ENCODE measurements around the gene MRPL20. TPM values are rescaled to one million over a fixed set of nuclear protein-coding genes. Genes with fewer than 3 reads are reported as not detected.
A peak's percentile ranks its signal among the peaks of the same experiment; 100 is the strongest.

The MRPL20 gene
- polyA plus RNA-seq, 1 donor, result 135 TPM

GRCh38 chr1:1425753-1426495 lies 18.8 kb upstream of the MRPL20 start:
- Histone ChIP-seq H3K9me3 (ENCODE audit: control insufficient read depth, low read depth, low read length) (peaks cover 4% of the 10 kb centered on the region), H3K4me3 (ENCODE audit: low read length) (no peak overlapping the region), H3K27ac (ENCODE audit: low read length) (no peak overlapping the region), H3K4me1 (ENCODE audit: control insufficient read depth, insufficient read depth, low read length) (peaks cover 25% of the 10 kb centered on the region), H3K36me3 (ENCODE audit: control insufficient read depth, insufficient read depth, low read length) (no peaks in the 10 kb centered on the region), H3K27me3 (ENCODE audit: control insufficient read depth, insufficient read depth, low read length) (peaks cover 7% of the 10 kb centered on the region)
- no CpG with 5 or more reads among the region's 33 CpGs for WGBS (ENCODE audit: insufficient coverage, low lambda C conversion rate)
- no peak for DNase-seq

- Histone ChIP-seq H3K36me3 (ENCODE audit: control insufficient read depth, insufficient read depth, low read length) (no peaks in the 10 kb centered on the region), H3K27me3 (ENCODE audit: control insufficient read depth, insufficient read depth, low read length) (peaks cover 10% of the 10 kb centered on the region), H3K27ac (ENCODE audit: low read length) (no peak overlapping the region), H3K4me1 (ENCODE audit: control insufficient read depth, insufficient read depth, low read length) (peaks cover 20% of the 10 kb centered on the region), H3K4me3 (ENCODE audit: low read length) (no peak overlapping the region), H3K9me3 (ENCODE audit: control insufficient read depth, low read depth, low read length) (peaks cover 4% of the 10 kb centered on the region)
- DNase-seq, result no peak
- WGBS (ENCODE audit: insufficient coverage, low lambda C conversion rate), result no CpG with 5 or more reads among the region's 12 CpGs
These were observed 18.3 kb upstream of the MRPL20 start for GRCh38 chr1:1425426-1425752.

GRCh38 chr1:1424707-1425106 lies 17.6 kb upstream of the MRPL20 start:
- Histone ChIP-seq H3K27ac (ENCODE audit: low read length) (no peak overlapping the region), H3K27me3 (ENCODE audit: control insufficient read depth, insufficient read depth, low read length) (peaks cover 12% of the 10 kb centered on the region), H3K4me3 (ENCODE audit: low read length) (no peak overlapping the region), H3K4me1 (ENCODE audit: control insufficient read depth, insufficient read depth, low read length) (peaks cover 13% of the 10 kb centered on the region), H3K36me3 (ENCODE audit: control insufficient read depth, insufficient read depth, low read length) (no peaks in the 10 kb centered on the region), H3K9me3 (ENCODE audit: control insufficient read depth, low read depth, low read length) (peaks cover 4% of the 10 kb centered on the region)
- WGBS (ENCODE audit: insufficient coverage, low lambda C conversion rate), result no CpG with 5 or more reads among the region's 15 CpGs
- no peak for DNase-seq

GRCh38 chr1:1423245-1423597 lies 16.1 kb upstream of the MRPL20 start:
- H3K36me3 ChIP-seq (ENCODE audit: control insufficient read depth, insufficient read depth, low read length), result no peaks in the 10 kb centered on the region
- DNase-seq, result no peak
- no CpG with 5 or more reads among the region's 7 CpGs for WGBS (ENCODE audit: insufficient coverage, low lambda C conversion rate)
- H3K4me3 ChIP-seq (ENCODE audit: low read length), result no peak overlapping the region
- H3K9me3 ChIP-seq (ENCODE audit: control insufficient read depth, low read depth, low read length), result peaks cover 5% of the 10 kb centered on the region
- peaks cover 15% of the 10 kb centered on the region for H3K27me3 ChIP-seq (ENCODE audit: control insufficient read depth, insufficient read depth, low read length)
- H3K27ac ChIP-seq (ENCODE audit: low read length), result no peak overlapping the region
- H3K4me1 ChIP-seq (ENCODE audit: control insufficient read depth, insufficient read depth, low read length), result peaks cover 7% of the 10 kb centered on the region

- no peak overlapping the region for H3K27ac ChIP-seq (ENCODE audit: low read length)
- 55% methylated on average over 2 of the region's 29 CpGs for WGBS (ENCODE audit: insufficient coverage, low lambda C conversion rate)
- no peak for DNase-seq
- H3K4me1 ChIP-seq (ENCODE audit: control insufficient read depth, insufficient read depth, low read length), result peaks cover 5% of the 10 kb centered on the region
- no peaks in the 10 kb centered on the region for H3K36me3 ChIP-seq (ENCODE audit: control insufficient read depth, insufficient read depth, low read length)
- H3K27me3 ChIP-seq (ENCODE audit: control insufficient read depth, insufficient read depth, low read length), result peaks cover 15% of the 10 kb centered on the region
- H3K4me3 ChIP-seq (ENCODE audit: low read length), result no peak overlapping the region
- peaks cover 3% of the 10 kb centered on the region for H3K9me3 ChIP-seq (ENCODE audit: control insufficient read depth, low read depth, low read length)
These were observed 15.6 kb upstream of the MRPL20 start for GRCh38 chr1:1422465-1423244.

- no peak overlapping the region for H3K4me3 ChIP-seq (ENCODE audit: low read length)
- no peak for DNase-seq
- no CpG with 5 or more reads among the region's 7 CpGs for WGBS (ENCODE audit: insufficient coverage, low lambda C conversion rate)
- H3K27ac ChIP-seq (ENCODE audit: low read length), result no peak overlapping the region
- peaks cover 3% of the 10 kb centered on the region for H3K9me3 ChIP-seq (ENCODE audit: control insufficient read depth, low read depth, low read length)
- peaks cover 15% of the 10 kb centered on the region for H3K27me3 ChIP-seq (ENCODE audit: control insufficient read depth, insufficient read depth, low read length)
- H3K36me3 ChIP-seq (ENCODE audit: control insufficient read depth, insufficient read depth, low read length), result no peaks in the 10 kb centered on the region
- peaks cover 5% of the 10 kb centered on the region for H3K4me1 ChIP-seq (ENCODE audit: control insufficient read depth, insufficient read depth, low read length)
These were observed 14.9 kb upstream of the MRPL20 start for GRCh38 chr1:1421907-1422464.

- no CpG with 5 or more reads among the region's 18 CpGs for WGBS (ENCODE audit: insufficient coverage, low lambda C conversion rate)
- Histone ChIP-seq H3K27ac (ENCODE audit: low read length) (no peak within 1 kb of the TSS), H3K9me3 (ENCODE audit: control insufficient read depth, low read depth, low read length) (peaks cover 3% of the 10 kb centered on the region), H3K36me3 (ENCODE audit: control insufficient read depth, insufficient read depth, low read length) (no peaks in the 10 kb centered on the region), H3K4me1 (ENCODE audit: control insufficient read depth, insufficient read depth, low read length) (peaks cover 1% of the 10 kb centered on the region), H3K4me3 (ENCODE audit: low read length) (no peak within 1 kb of the TSS), H3K27me3 (ENCODE audit: control insufficient read depth, insufficient read depth, low read length) (peaks cover 15% of the 10 kb centered on the region)
- no peak for DNase-seq
These were observed 14.2 kb upstream of the MRPL20 start, which contains the start of gene ANKRD65 for GRCh38 chr1:1421147-1421906. Gene ANKRD65 (minus strand): TSS chr1:1421276. CDS start chr1:1421005, 271 bp downstream.

GRCh38 chr1:1420654-1421141 lies 13.6 kb upstream of the MRPL20 start:
- H3K36me3 ChIP-seq (ENCODE audit: control insufficient read depth, insufficient read depth, low read length), result no peaks in the 10 kb centered on the region
- H3K27ac ChIP-seq (ENCODE audit: low read length), result no peak overlapping the region
- H3K27me3 ChIP-seq (ENCODE audit: control insufficient read depth, insufficient read depth, low read length), result peaks cover 15% of the 10 kb centered on the region
- H3K9me3 ChIP-seq (ENCODE audit: control insufficient read depth, low read depth, low read length), result peaks cover 3% of the 10 kb centered on the region
- no peak overlapping the region for H3K4me3 ChIP-seq (ENCODE audit: low read length)
- H3K4me1 ChIP-seq (ENCODE audit: control insufficient read depth, insufficient read depth, low read length), result no peaks in the 10 kb centered on the region
- no peak for DNase-seq
- no CpG with 5 or more reads among the region's 12 CpGs for WGBS (ENCODE audit: insufficient coverage, low lambda C conversion rate)

GRCh38 chr1:1419813-1420653 lies 12.9 kb upstream of the MRPL20 start:
- WGBS (ENCODE audit: insufficient coverage, low lambda C conversion rate), result no CpG with 5 or more reads among the region's 112 CpGs
- H3K4me3 ChIP-seq (ENCODE audit: low read length), result no peak overlapping the region

More at GRCh38 chr1:1419813-1420653, 12.9 kb upstream of the MRPL20 start:
- peak in 1 of 2 donors; percentile 42 for DNase-seq
- no peaks in the 10 kb centered on the region for H3K4me1 ChIP-seq (ENCODE audit: control insufficient read depth, insufficient read depth, low read length)
- no peak overlapping the region for H3K27ac ChIP-seq (ENCODE audit: low read length)
- peaks cover 15% of the 10 kb centered on the region for H3K27me3 ChIP-seq (ENCODE audit: control insufficient read depth, insufficient read depth, low read length)
- peaks cover 3% of the 10 kb centered on the region for H3K9me3 ChIP-seq (ENCODE audit: control insufficient read depth, low read depth, low read length)
- H3K36me3 ChIP-seq (ENCODE audit: control insufficient read depth, insufficient read depth, low read length), result no peaks in the 10 kb centered on the region

All from large intestine (tissue), 3 donors.